IMR-90 (cell line): ENCODE measurements around the gene PDLIM5. TPM values are rescaled to one million over a fixed set of nuclear protein-coding genes. Genes with fewer than 3 reads are reported as not detected.

Experiments
- ATAC-seq: fragments of 200-7000 bp; cut with Tn5 transposase; 2 replicates; pipeline ENCODE4 v1.9.1; 2020; ENCODE audit warnings: low read depth, mild to moderate bottlenecking, moderate library complexity
- BruUV-seq: library from RNA; stranded (reverse); fragments of 400-500 nt; replicated peaks from 2 replicates; lab custom pipeline; 2021; lab: Mats Ljungman, UMichigan
- CTCF ChIA-PET: fragments of 300-600 bp; formaldehyde crosslinking; extraction: SDS; loops from one replicate; lab custom pipeline; 2021; ENCODE audit warnings: antibody characterized with exemption; lab: Yijun Ruan, JAX
- POLR2A ChIA-PET: fragments of 300-600 bp; sonication (Branson Sonifier 250); formaldehyde crosslinking; loops from one replicate; lab custom pipeline; 2022; ENCODE audit warnings: antibody characterized with exemption; ENCODE audit not compliant: unreplicated experiment; lab: Charles Lee
- DNase-seq: peaks from one replicate; pipeline ENCODE4 v3.0.0; 2013
- H2AFZ ChIP-seq: replicated peaks from 2 replicates; pipeline ENCODE3; 2013; ENCODE audit warnings: low read length, mild to moderate bottlenecking; ENCODE audit not compliant: poor library complexity
- H2AK5ac ChIP-seq: 2 replicates; pipeline ENCODE4 v1.6.1; 2013; ENCODE audit warnings: low read depth, low read length, inconsistent platforms
- H2AK9ac ChIP-seq: replicated peaks from 2 replicates; pipeline ENCODE3; 2013; ENCODE audit warnings: mild to moderate bottlenecking, low read depth, low read length, moderate library complexity; ENCODE audit not compliant: poor library complexity
- H2BK120ac ChIP-seq: 2 replicates; pipeline ENCODE4 v1.6.1; 2013; ENCODE audit warnings: low read depth, low read length, inconsistent platforms
- H2BK15ac ChIP-seq: 3 replicates; pipeline ENCODE4 v1.6.1; 2013; ENCODE audit warnings: low read depth, low read length, inconsistent platforms
- H2BK20ac ChIP-seq: 2 replicates; pipeline ENCODE4 v1.6.1; 2013; ENCODE audit warnings: low read depth, mild to moderate bottlenecking, inconsistent platforms, low read length, moderate library complexity
- H2BK5ac ChIP-seq: 2 replicates; pipeline ENCODE4 v1.6.1; 2013; ENCODE audit warnings: mild to moderate bottlenecking, low read depth, low read length, inconsistent platforms; ENCODE audit not compliant: poor library complexity, severe bottlenecking
- H3K14ac ChIP-seq: replicated peaks from 2 replicates; pipeline ENCODE4 v1.6.1; 2013; ENCODE audit warnings: low read depth, low read length, inconsistent platforms
- H3K18ac ChIP-seq: 2 replicates; pipeline ENCODE4 v1.6.1; 2013; ENCODE audit warnings: low read depth, low read length, control low read depth
- H3K23ac ChIP-seq: 2 replicates; pipeline ENCODE4 v1.6.1; 2013; ENCODE audit warnings: low read depth, low read length, inconsistent platforms
- H3K27ac ChIP-seq: 2 replicates; pipeline ENCODE4 v1.5.1; 2013; ENCODE audit warnings: mild to moderate bottlenecking, control low read depth, low read length; ENCODE audit not compliant: insufficient read depth
- H3K27me3 ChIP-seq: 2 replicates; pipeline ENCODE4 v1.6.1; 2013; ENCODE audit warnings: low read length; ENCODE audit not compliant: control insufficient read depth, insufficient read depth
- H3K36me3 ChIP-seq: 2 replicates; pipeline ENCODE4 v1.6.1; 2013; ENCODE audit warnings: low read length, mixed read lengths; ENCODE audit not compliant: control insufficient read depth, insufficient read depth
- H3K4ac ChIP-seq: 2 replicates; pipeline ENCODE4 v1.6.1; 2013; ENCODE audit warnings: low read depth, low read length, inconsistent platforms
- H3K4me1 ChIP-seq: 2 replicates; pipeline ENCODE4 v1.6.1; 2013; ENCODE audit warnings: low read length, mixed read lengths; ENCODE audit not compliant: control insufficient read depth, insufficient read depth
- H3K4me2 ChIP-seq: 2 replicates; pipeline ENCODE4 v1.6.1; 2013; ENCODE audit warnings: low read depth, mild to moderate bottlenecking, control low read depth, low read length, moderate library complexity
- H3K4me3 ChIP-seq: 2 replicates; pipeline ENCODE4 v1.5.1; 2013; ENCODE audit warnings: low read depth, mild to moderate bottlenecking, control low read depth, low read length, moderate library complexity; ENCODE audit not compliant: insufficient read depth
- H3K56ac ChIP-seq: 2 replicates; pipeline ENCODE4 v1.6.1; 2013; ENCODE audit warnings: low read length, inconsistent platforms; ENCODE audit not compliant: insufficient read depth; ENCODE audit errors: extremely low read depth
- H3K79me1 ChIP-seq, 2 experiments: 2 replicates each; pipeline ENCODE4 v1.6.1; 2013; ENCODE audit warnings: low read length in 2 of 2, inconsistent platforms in 1 of 2, low read depth in 1 of 2
- H3K9ac ChIP-seq: 2 replicates; pipeline ENCODE4 v1.6.1; 2013; ENCODE audit warnings: low read depth, low read length, control low read depth
- H3K9me1 ChIP-seq: 2 replicates; pipeline ENCODE4 v1.6.1; 2013; ENCODE audit warnings: low read length, inconsistent platforms; ENCODE audit not compliant: insufficient read depth
- H3K9me3 ChIP-seq: 2 replicates; pipeline ENCODE4 v1.6.1; 2013; ENCODE audit warnings: low read length; ENCODE audit not compliant: control insufficient read depth, insufficient read depth
- H4K20me1 ChIP-seq: 2 replicates; pipeline ENCODE4 v1.6.1; 2013; ENCODE audit warnings: low read length, inconsistent platforms; ENCODE audit not compliant: insufficient read depth
- H4K5ac ChIP-seq: 2 replicates; pipeline ENCODE4 v1.6.1; 2013; ENCODE audit warnings: mild to moderate bottlenecking, low read depth, low read length, control low read depth
- H4K8ac ChIP-seq, 2 experiments: 2 replicates each; pipeline ENCODE4 v1.6.1; 2013; ENCODE audit warnings: low read depth in 2 of 2, low read length in 2 of 2, control low read depth in 1 of 2, inconsistent platforms in 1 of 2
- H4K91ac ChIP-seq: 2 replicates; pipeline ENCODE4 v1.6.1; 2013; ENCODE audit warnings: low read depth, low read length, inconsistent platforms; ENCODE audit not compliant: insufficient read depth
- CEBPB ChIP-seq: IDR thresholded peaks from 2 replicates; pipeline ENCODE4 v1.6.1; 2012; ENCODE audit warnings: low read depth, low read length, improper control_type of control experiment
- MAZ ChIP-seq: IDR thresholded peaks from 2 replicates; pipeline ENCODE4 v1.6.1; 2012; ENCODE audit warnings: low read depth, mild to moderate bottlenecking, low read length, improper control_type of control experiment, moderate library complexity, borderline replicate concordance
- USF2 ChIP-seq: fragments of 150-350 bp; IDR thresholded peaks from 2 replicates; pipeline ENCODE4 v1.6.1; 2017; ENCODE audit warnings: mild to moderate bottlenecking, antibody characterized with exemption, low read length, low read depth
- WGBS, 2 experiments: methylation state at CpG; one replicate each; pipeline versions ENCODE4 v1.1.5 to v1.1.7; 2013; ENCODE audit warnings: missing lambda C conversion rate in 2 of 2; ENCODE audit not compliant: insufficient read length in 1 of 2; ENCODE audit errors: extremely low coverage in 2 of 2; 5-methylcytosine and 5-hydroxymethylcytosine counted together
- dilution Hi-C: fragments of 300-500 bp; cut with HindIII; formaldehyde crosslinking; loops from one replicate; pipeline ENCODE4 v1.14.3; 2018; ENCODE audit warnings: low sequenced_read_pairs; ENCODE audit not compliant: unreplicated experiment
- in situ Hi-C: fragments of 300-500 bp; cut with MboI; formaldehyde crosslinking; loops from 3 replicates; pipeline ENCODE4 v1.14.3; 2019; ENCODE audit warnings: low sequenced_read_pairs, inconsistent platforms, mixed read lengths
- intact Hi-C: fragments of 100-400 bp; cut with micrococcal nuclease; formaldehyde crosslinking; loops from 2 replicates; pipeline ENCODE4 v1.10.0; 2022
- polyA plus RNA-seq, 3 experiments: library from polyadenylated mRNA; depleted of rRNA; stranded (reverse); fragments of >200 nt; gene quantifications; 2 replicates each; pipeline ENCODE4 v1.2.3, GENCODE V29; 2012; ENCODE audit warnings: low replicate concordance in 1 of 3
- total RNA-seq: library from RNA; depleted of rRNA; stranded (reverse); fragments of >200 nt; gene quantifications from 2 replicates; pipeline ENCODE4 v1.2.3, GENCODE V29; 2012

PDLIM5 gene
- total and polyA plus RNA-seq, 2 of the 4 experiments (the other 2 are of a cell fraction): 96.5 to 188 TPM

GRCh38 chr4:94420356-94420755, 31.4 kb upstream of the PDLIM5 start:
- Histone ChIP-seq H3K4ac (no peak overlapping the region), H3K79me1 (no peaks in the 10 kb centered on the region), H4K91ac (no peak overlapping the region), H3K23ac (no peak overlapping the region), H2AK9ac (no peak overlapping the region), H3K14ac (no peak overlapping the region), H2AFZ (no peak overlapping the region), H3K9me1 (no peaks in the 10 kb centered on the region), H4K5ac (no peak overlapping the region), H3K4me2 (no peak overlapping the region), H3K27ac (no peak overlapping the region), H3K18ac (no peak overlapping the region), H3K4me3 (no peak overlapping the region), H3K27me3 (no peaks in the 10 kb centered on the region), H2AK5ac (no peak overlapping the region), H4K20me1 (no peaks in the 10 kb centered on the region), H4K8ac (no peak overlapping the region), H3K36me3 (no peaks in the 10 kb centered on the region), H2BK120ac (no peak overlapping the region), H2BK5ac (no peak overlapping the region), H3K9me3 (peaks cover 3% of the 10 kb centered on the region), H2BK20ac (no peak overlapping the region), H3K56ac (no peak overlapping the region), H3K4me1 (no peaks in the 10 kb centered on the region), H3K9ac (no peak overlapping the region), H2BK15ac (no peak overlapping the region)
- CTCF ChIA-PET: no interaction called here
- ATAC-seq (no peak), DNase-seq (no peak)
- in situ Hi-C loops (loop anchor here (25.0 kb wide), 1 partner anchor 692 kb away; no protein-coding TSS in a partner anchor), intact Hi-C loops (no loop called here), dilution Hi-C loops (no loop called here)
- BruUV-seq: no TSS peak
- TF ChIP-seq MAZ (no peak), USF2 (no peak), CEBPB (no peak)
- POLR2A ChIA-PET: no interaction called here
- no CpG with 5 or more reads among the region's 2 CpGs for WGBS, 2 experiments
